SIG-M5 treated with dmso at 0.1 percent for 504 hours (cell line): Measurements from ENCODE around the gene NAP1L4.
A peak's percentile ranks its signal among the peaks of the same experiment; 100 is the strongest.
"Not testable (repeated sequence)": the region's sequence is repeated elsewhere in the genome, so short reads cannot be mapped to it uniquely, and the experiment has no call there.

ENCODE experiments used
- DNase-seq: peaks from one replicate; lab custom pipeline; 2025; ENCODE audit not compliant: unreplicated experiment; lab: John Stamatoyannopoulos, UW

The NAP1L4 gene

DNA sequence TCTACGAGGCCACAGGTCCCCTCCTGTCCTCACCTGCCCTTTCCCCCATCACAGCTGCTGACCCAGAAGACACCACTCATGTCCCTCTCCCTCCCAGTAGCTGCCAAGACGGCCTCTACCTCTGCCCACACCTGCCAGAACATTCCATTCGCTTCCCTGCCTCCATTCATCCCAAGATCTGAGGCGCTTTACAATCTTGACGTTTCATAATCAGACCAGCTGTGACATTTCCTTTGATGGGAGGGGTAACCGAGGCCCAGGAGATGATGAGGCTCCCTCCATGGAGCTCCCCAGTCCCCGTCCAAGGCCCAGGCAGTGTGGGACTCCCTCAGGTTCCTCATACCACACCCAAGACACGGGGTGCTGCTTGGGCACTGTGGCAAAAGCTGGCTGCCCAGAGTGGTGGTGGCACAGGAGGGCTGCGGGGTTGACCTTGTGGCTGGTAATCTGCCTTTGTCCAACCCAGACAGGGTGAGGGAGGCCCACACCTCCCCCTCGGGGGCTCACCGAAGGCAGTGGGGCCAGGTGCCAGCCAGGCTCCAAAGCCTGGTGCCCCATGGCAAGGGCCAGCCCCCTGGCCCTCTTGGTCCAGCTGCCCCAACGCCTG, 80.2 kb downstream of the NAP1L4 start:
- DNase-seq: no peak

DNA sequence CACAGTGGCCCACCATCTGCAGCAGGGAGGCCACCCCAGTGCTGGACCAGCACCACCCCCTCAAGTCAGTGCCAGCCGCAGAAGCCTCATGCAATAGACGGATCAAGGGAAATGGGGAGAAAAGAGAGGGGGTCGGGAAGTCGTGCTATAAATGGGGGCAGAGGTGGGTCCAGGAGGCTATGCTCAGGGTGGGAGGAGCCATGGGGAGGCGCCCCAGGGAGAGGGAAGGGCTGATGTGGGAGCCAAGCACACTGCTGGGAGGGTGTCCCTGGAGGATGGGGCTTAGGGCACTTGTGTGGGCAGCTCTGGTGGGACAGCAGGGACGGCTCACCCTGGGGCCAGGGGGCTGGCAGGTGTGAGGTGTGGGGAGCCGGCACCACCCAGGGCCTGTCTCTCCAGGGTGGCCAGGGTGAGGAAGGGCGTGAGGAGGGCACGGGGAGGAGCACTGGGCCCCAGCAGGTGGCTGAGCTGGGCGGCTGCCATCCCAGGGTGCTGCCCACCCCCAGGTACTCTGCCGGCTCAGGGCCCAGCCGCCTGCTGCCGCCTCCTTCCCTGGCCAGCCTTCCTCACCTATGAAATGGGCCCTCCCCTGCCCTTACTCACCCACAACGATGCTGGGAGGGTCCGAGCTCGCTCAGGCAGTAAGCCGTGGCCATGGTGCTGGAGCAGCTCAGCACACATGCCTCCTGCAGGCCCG, 80.9 kb downstream of the NAP1L4 start:
- no peak for DNase-seq

DNA sequence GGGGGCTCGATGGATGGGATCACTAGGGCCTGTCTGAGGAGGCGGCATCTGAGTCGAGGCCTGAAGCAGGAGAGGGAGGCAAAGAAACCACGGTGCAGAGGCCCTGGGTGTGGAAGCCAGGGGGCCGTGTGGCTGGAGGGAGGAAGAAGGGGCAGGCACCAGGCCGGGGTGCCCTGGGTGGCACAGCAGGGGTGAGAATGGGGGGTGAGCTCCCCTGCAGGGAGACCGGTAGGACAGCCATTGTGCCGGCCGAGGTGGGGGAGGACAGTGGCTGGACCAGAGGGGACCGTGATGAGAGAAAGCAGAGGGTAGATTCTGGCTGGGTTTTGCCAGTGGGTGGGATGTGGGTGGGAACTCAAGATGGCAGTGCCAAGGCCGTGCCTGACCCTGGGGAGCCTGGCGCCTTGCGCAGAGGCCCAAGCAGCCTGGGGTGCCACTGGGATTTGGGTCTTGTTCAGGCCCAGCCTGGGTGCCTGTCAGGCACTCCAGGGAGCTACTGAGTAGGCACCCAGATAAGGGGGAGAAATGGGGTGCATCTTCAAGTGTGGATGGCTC, 81.7 kb downstream of the NAP1L4 start:
- no peak for DNase-seq

DNA sequence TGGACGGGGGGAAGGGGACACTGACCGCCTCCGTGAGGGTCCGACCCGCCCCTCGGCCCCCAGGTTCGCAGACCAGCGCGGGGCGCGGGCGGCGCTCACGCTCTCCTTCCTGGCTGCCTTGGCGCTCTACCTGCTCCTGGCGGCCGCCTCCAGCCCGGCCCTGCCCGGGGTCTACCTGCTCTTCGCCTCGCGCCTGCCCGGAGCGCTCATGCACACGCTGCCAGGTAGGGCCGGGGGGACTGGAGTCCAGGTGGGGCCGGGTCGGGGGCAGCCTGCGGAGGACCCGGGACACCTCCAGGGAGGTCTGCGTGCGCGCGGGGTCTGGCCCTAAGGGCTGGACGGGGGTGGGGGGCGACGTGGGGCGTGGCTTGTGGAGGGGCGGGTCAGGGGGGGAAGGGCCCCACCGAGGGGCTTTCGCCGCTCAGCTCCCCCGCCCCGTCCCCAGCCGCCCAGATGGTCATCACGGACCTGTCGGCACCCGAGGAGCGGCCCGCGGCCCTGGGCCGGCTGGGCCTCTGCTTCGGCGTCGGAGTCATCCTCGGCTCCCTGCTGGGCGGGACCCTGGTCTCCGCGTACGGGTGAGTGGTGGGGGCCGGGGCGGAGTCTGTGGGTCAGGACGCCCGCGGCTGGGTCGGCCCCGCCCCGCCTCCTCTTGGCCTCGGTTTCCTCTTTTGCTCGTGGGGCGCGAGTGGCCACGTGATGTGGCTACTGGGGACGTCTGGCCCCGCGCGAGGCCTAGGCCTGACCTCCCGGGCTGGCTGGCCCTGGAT, 82.8 kb downstream of the NAP1L4 start:
- no peak for DNase-seq

DNA sequence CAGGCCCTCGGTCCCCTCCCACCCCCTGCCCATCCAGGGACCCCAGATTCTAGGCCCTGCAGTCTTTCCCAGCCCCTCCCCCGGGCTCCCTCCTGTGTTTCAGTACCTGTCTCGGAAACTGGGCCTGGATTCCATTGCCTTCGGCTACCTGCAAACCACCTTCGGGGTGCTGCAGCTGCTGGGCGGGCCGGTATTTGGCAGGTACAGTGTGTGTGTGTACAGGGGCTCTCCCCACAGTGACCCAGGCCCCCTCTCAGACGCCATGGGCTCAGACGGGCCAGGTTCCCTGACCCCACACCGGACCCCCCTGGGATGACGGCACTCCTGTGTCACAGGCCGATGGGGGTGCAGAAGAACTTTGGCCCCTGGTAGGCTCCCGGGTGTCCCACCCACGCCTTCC, 84.0 kb downstream of the NAP1L4 start:
- no peak for DNase-seq

DNA sequence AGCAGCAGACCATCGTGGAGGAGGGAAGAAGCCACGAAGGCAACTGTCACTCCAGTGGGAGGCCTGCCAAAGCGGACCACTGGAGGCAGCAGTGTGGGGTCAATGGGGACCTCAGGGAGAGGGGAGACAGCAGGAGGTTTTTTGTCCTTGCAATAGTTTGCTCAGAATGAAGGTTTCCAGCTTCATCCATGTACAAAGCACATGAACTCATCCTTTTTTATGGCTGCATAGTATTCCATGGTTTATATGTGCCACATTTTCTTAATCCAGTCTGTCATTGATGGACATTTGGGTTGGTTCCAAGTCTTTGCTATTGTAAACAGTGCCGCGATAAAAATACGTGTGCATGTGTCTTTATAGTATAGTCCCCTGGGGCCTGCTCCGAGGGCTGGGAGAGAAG, 86.8 kb downstream of the NAP1L4 start:
- not testable (repeated sequence) for DNase-seq

DNA sequence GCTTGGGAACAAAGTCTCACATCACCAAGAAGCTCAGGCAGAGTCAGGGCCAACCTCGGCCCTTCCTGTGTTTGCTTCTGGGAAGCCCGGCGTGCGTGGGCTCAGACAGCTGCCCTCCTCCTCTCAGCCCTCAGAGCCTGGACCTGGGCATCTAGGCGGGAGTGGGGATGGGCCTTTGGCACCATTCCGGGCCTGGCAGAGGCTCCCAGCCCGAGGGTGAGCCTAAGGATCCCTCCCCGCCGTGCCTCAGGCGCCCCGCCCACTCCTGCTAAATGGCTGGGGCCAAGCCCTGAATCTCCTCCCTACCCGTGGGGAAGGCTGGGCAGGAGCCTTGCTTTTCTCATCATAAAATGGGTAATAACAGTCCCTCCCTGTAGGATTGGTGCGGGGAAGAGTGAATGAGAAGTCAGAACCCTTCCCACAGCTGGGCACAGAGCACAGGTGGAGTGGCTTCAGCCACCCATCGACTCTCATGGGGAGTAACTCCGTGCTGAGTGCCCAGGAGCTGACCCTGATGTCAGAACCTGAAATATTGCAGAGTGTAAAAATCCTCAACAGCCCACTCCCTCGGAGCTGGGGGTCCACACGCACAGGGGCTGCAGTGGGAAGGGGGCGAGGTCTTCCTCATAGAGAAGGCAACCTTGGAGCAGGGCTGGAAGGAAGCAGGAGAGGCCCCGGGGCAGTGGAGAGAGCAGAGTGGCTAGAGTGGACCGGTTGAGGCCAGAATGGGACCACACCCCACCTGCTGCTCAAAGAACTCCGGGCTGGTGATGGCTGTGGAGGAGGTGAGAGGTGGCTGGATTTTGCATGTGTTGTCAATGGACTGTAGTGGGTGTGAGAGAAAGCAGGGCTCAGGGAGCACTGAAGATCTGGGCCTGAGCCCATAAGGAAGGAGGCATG, 87.7 kb downstream of the NAP1L4 start:
- no peak for DNase-seq

DNA sequence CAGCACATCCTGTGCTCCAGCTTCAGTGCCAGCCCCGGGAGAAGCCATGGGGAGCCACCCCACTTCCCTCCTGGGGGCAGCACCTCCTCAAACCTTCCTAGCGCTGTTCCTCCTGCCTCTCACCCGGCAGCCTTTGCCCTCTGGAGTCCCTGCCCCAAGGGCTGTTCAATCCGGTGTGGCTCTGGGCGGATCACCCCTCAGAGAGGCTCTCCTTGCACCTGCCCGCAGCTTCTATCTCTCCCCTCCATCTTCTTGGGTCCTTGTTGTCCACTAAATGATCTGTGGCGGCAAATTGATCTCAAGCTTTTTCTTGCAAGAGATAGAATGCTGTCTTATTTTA, 88.5 kb downstream of the NAP1L4 start:
- DNase-seq: no peak

DNA sequence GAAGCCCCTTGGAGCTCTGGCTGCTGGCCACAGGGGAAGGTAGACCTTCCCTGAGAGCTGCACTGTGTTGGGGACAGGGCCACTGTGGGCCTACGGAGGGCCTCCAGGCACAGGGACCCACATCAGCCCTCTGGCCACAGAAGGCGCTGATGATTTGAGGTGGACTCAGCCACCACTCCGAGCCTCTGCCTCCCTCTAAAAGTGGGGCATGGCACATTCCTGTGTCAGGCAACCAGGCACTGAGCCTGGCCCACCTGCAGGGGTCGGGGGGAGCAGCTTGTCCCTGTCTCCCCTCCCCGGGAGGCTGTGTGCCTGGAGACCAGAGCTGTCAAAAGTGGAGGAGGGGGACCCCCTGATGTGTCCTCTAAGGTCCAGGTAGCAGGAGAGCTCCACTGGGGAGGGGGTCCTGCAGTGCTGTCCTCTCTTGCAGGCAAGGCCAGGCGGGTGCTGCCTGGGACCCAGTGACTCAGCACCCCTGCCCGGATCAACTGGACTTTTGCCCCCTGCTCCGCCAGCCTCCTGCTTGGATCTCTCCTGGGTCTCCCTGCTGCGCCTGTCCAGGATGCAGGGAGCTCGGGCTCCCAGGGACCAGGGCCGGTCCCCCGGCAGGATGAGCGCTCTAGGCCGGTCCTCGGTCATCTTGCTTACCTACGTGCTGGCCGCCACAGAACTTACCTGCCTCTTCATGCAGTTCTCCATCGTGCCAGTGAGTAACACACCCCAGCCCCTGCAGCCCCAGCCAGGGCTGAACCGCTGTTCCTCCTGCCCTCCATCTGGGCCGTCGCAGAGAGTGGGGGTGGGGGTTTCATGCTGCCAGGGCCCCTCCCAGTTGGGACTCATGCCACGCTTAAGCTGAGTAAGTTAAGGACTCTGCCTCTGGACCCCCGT, 89.1 kb downstream of the NAP1L4 start:
- no peak for DNase-seq

DNA sequence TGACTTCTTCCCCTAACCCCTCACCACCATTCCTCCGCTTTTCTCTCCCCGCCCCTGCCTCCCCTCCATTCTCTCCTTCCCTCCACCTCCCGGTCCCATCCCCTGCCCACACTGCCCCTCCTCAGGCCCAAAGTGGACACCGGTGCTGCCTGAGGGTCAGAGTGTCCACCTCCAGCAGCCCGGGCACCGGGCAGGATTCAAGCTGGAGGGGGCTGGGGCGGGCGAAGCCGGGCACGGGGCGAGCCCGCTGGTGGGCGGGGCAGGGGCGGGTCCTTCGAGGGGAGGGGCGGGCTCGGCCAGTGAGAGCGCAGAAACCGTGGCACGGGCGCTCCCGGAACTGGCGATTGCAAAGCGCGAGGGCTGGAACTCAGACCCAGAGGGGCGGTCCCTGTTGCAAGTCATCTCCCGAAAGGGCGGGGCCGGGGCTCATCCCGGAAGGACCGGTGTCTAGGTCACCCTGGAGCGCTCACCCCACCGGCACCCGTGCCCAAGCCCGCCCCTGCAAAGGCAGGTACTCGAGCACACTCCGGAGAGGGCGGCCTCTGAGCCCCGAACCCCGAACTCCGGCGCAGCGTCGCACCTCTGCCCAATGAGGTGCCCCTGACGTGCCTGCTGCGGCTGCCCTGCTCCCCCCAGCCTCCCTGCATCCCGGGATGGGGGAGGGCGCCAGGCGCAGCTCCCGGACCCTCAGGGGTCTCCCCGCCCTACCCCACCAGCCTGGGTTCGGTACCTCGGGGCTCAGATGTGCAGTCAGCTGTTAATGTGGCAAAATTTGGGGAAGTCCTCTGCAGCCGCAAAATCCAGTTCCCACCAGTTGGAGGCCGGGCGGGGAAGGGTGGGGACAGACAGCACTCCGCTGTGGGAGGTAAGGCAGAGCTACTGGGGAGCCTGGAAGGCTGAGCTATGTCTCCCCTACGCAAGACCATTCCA, 90.0 kb downstream of the NAP1L4 start:
- peak; percentile 90 for DNase-seq

DNA sequence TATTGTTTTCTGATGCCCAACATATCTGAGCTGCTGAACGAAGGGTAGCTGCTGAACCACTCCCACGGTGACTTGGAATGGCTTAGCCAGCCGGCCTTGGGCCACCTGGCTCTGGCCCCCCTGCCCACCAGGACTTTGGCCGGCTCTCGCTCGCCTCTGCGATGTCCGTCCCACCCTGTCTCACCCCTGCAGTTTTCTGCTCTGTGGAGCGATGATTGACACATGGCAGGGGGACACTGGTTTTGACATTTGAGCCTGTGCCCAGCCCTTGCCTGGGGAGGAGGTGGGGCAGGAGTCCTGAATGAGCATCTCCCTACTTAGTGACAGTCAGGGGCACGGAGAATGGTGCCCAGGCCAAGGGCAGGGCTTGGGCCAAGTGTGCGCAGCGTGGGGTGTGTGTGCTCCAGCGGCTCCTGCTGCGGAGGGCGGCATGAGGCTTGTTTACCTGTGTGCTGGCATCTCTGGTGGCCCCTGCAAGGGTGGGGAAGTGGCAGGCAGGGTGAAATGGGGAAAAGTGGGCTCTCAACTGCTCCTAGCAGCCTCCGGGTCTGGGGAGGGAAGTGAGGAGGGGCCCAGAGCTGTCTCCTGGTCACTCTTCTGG, 90.8 kb downstream of the NAP1L4 start:
- no peak for DNase-seq

DNA sequence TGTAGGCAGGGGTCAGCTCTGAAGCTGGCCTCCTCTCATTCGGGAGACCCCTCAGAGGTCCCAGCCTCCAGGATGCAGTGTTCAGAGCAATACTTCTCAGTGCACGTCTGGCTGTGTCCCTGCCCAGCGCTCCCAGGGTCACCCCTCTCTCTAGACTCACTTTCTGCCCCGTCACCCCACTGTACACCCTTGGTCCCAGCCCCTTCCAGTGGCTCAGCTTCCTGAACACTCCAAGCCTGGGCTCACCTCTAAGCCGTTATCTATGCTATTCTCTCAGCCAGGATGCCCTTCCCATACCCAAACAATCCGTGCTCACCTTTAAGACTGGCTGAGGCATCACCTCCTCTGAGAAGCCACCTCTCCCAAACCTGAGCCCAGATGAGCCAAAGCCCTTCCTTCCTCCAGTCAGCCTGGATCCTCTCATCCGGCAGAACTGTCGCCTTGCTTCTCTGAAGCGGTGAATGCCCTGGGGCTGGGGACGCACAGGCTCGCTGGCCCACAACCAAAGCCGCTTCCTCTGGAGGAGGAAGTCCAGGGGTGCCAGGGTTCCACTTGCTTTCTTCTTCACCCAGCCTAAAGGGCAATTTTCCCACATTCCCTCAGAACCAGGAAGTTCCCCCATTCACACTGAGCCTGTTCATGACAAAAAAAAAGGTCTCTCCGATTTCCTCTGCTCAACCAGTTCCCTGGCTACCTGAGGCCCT, 92.9 kb downstream of the NAP1L4 start:
- no peak for DNase-seq

DNA sequence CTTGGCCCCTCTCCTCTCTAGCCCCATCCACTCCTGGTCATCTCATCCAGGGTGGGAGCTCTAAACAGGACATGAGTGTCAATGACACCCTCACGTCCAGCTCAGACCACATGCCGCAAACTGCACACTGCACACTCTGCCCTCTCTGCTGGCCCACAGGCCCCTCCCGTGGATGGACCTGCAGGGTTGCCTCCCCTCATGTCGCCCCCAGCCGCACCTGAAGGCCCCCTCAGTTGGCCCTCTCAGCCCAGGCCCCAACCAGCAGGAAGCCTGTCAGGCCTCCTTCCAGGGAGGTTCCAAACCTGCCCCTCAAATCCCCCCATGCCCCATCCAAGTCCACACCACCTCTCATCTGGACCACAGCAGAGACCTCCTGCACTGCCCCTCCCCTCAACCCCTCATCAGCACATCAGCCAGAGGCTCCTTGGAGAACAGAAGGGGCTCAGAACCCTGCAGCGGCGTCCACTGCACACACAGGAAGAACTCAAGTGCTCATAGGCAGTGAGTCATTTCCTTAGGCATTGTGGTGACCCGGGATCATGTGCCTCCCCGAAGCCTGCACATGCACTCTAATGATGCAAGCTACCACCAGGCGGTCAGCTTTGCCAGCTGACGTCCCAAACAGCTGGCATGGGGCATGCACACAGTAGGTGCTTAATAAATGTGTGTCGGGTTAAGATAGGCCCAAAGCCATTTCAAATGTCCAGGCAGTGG, 93.6 kb downstream of the NAP1L4 start:
- DNase-seq: peak; percentile 79

DNA sequence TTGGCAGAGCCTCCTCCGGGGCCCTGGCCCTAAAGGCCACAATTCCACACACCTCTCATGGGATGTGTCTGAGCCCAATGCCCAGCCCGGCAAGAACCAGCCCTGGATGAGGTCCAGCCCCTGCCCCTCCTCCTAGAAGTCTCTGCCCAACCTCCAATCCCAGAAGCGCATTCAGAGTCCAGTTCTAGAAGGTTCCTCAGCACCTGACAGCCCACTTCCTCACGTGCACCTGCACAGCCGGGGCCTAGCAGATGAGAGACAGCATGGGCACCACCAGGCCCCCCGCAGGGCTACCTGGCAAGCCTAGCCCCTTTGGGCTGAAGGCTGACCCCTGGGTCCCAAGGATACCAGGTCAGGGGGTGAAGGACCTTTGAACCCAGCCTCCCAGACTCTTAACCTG, 95.1 kb downstream of the NAP1L4 start:
- no peak for DNase-seq

DNA sequence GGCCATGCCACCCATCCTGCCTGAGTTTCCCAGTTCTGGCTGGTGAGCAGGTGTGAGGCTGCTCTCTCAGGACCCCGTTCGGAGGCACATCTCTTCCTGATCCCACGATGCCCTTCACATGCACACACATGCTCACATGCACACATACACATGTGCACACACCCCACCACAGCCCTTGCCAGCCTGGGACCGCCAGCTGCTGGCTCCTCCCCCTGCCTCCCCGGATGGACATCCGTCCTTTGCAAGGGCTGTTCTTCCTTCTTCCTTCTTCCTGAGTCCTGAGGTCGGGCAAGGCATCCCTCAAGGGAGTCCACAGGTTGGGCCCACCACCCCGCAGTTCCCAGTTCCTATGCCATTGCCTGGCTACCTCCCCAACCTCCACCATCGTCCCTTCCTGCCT, 96.1 kb downstream of the NAP1L4 start:
- no peak for DNase-seq
